NCI-H2227 treated with DMSO at 0.1 percent for 48 hours (cell line): ENCODE data around the gene HTT.

ENCODE experiments used
- DNase-seq: peaks from one replicate; lab custom pipeline; 2025; lab: John Stamatoyannopoulos, UW

Gene HTT

DNA sequence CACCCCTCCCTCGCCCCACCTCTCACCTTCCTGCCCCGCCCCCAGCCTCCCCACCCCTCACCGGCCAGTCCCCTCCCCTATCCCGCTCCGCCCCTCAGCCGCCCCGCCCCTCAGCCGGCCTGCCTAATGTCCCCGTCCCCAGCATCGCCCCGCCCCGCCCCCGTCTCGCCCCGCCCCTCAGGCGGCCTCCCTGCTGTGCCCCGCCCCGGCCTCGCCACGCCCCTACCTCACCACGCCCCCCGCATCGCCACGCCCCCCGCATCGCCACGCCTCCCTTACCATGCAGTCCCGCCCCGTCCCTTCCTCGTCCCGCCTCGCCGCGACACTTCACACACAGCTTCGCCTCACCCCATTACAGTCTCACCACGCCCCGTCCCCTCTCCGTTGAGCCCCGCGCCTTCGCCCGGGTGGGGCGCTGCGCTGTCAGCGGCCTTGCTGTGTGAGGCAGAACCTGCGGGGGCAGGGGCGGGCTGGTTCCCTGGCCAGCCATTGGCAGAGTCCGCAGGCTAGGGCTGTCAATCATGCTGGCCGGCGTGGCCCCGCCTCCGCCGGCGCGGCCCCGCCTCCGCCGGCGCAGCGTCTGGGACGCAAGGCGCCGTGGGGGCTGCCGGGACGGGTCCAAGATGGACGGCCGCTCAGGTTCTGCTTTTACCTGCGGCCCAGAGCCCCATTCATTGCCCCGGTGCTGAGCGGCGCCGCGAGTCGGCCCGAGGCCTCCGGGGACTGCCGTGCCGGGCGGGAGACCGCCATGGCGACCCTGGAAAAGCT, at the start of gene HTT, which contains the start of gene HTT-AS:
TSS of gene HTT (plus strand) at position 604 of the 768 bp plus-strand sequence. CDS start at position 749, 145 bp downstream.
TSS of gene HTT-AS (minus strand) at position 461 of the 768 bp plus-strand sequence.
- peak; percentile 87 for DNase-seq

- DNase-seq: no peak
Measured at GRCh38 chr4:3025881-3026280, 48.6 kb upstream of the HTT start.

GRCh38 chr4:3026540-3026939, 47.9 kb upstream of the HTT start:
- DNase-seq: no peak

GRCh38 chr4:3029464-3029863, 45.0 kb upstream of the HTT start:
- no peak for DNase-seq

- DNase-seq: no peak
Measured at GRCh38 chr4:3030566-3031356, 43.7 kb upstream of the HTT start.

DNA sequence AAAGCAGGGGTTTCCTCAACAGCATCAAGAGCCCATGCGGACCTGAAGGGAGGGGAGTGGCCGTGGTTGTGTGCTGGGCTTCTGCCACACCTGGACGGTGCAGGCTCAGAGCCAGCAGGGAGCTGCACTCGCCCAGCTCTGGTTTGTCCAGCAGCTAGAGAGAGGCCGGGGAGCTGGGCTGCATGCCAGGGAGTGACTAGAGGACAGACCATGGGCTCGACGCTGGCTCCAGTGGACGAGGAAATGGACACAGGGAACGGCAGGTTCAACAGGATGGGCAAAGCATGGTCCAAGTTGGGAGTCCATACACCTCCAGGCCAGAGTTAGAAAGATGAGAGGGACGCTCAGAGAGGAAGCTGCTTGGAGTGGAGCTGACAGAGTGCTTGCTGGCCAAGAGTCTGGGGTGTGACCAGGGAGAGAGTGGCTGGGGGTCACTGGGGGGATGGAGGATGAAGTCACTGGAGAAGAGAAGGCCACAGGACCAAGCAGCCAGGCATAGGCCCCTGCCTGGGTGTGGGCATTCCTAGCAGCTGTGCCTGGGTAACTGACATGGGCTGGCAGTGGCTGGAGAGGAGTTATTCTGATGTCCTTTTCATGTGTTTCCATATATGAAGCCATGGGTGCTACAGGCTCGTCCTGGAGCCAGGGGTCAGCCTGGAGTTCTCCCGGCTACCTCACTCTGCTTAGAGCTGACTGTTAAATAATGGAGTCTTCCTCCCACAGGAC, 43.0 kb upstream of the HTT start:
- no peak for DNase-seq

GRCh38 chr4:3034231-3034630, 40.2 kb upstream of the HTT start:
- no peak for DNase-seq

DNA sequence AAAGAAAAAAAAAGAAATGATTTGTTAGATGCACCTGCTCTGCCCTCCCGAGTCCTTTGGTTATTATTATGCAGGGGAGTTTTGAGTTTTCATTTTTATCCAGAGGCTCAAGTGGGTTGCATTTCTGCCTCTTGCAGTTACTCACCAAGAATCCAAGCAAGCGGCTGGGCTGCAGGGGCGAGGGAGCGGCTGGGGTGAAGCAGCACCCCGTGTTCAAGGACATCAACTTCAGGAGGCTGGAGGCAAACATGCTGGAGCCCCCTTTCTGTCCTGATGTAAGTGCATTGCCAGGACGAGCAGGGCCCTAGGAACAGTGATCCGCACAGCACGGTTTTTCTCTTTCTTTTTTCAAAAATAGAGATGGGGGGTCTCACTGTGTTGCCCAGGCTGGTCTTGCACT, 39.2 kb upstream of the HTT start:
- no peak for DNase-seq

- no peak for DNase-seq
Measured at GRCh38 chr4:3035674-3036073, 38.8 kb upstream of the HTT start.

DNA sequence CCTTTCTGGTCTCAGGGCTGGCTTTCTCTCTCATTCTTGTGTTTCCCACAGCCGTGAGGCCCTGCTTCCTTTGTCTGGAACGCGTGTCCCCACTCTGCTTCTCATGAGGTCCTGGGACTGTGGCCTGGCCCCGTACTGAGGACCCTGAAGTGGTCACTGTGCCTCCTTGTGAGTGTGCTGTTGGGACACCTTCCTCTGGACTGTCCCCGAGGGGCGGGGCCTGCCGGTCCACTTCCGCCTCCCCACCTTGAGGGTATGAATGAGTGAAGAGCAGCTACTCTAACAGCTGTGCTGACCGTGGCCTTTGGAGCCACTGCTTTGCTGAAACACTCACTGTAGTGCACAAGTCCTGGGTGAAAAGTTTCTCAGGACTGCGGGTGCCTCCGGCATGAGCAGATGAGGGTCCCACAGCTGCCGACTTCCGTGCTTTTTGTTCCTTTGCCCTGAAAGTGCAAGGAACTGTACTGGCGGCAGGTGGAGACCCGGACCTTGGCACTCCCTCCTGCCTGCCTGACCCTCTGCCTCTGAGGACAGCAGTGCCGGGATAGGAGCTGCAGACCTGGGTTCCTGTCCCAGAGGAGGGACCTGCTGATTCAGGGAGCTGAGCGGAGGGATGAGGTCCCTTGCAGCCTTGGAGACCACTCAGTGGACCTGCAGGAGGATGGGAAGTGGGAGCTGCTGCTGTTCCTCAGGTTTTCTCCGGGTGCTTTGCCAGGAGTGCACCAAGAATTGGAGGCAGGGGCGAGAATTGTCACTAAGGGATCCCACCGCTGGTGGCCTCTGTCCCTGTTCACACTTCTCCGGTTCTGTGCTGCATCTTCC, 38.1 kb upstream of the HTT start:
- DNase-seq: no peak

GRCh38 chr4:3037957-3038461, 36.5 kb upstream of the HTT start:
- no peak for DNase-seq

GRCh38 chr4:3039706-3040366, 34.6 kb upstream of the HTT start:
- DNase-seq: no peak

DNA sequence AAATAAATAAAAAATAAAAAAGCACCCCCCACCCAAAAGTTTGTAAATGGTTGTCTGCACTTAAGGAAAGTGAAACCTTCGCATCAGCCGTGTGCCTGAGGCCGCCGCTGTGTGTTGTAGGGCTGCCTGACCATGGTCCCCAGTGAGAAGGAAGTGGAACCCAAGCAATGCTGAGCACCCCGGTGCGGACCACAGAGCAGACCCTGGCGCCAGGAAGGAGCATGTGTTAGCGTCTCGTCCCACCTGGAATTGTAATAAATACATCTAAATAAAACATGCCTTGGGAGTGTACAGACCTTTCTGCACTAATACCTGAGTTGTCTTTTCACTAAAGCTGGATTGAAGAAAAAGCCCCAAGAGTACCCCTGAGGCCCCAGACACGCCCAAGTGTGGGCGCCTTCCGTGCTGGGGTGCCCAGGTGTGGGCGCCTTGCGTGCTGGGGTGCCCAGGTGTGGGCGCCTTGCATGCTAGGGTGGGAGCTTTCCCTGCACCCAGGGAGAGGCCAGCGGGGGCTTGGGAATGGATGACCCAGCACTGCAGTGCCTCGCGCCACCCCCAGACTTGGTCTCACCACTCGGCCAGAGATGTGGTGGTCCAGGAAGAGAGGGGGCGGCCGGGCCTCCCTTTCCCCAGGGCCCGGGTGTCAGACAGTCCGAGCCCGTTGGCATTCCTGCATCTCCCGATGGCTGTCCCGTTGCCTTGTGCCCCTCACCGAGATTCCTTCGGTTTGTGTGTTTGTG, 33.9 kb upstream of the HTT start:
- no peak for DNase-seq

DNA sequence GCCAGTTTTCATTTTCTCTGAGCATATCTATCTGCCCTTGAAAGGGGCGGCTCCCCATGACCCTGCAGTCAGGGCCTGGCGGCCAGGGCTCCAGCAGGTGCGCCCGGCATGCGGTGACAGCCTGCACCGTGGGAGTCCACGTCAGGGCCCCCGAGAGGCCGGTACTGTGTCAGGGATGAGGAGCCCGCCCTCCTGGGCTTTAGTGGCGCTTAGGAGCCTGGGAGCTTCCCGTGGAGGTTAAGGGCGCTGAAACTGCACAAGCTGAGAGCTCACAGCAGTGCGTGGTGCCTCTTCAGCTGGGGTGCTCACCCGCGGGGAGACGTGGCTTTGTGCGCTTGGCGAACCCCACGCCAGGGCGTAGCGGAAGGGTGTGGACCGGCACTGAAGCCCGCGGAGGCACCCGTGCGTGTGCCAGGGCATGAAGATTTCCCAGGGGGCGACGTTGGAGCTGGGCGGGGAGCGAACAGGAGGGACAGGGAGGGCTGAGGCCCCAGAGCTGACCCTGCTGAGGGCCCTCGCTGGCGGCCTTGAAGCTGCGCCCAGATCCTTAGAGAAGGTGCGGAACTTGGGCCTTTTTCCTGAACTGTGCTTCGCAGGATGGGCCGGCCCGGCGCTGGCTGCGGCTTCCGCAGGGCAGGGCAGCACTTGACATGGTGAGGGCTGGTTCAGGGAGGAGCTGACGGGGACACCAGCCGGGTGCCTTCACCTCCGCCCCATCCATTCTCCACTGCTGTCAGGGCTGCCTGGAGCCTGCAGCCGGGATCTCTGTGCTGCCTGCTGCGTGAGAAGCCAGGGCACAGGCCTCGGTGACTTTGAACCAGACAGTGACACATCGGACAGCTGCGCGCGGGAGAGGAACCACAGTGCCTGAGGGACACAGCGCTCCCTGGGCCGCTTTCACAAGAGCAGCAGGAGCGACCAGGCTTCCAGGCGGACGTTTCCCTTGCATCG, 33.0 kb upstream of the HTT start:
- peak; percentile 3 for DNase-seq

DNA sequence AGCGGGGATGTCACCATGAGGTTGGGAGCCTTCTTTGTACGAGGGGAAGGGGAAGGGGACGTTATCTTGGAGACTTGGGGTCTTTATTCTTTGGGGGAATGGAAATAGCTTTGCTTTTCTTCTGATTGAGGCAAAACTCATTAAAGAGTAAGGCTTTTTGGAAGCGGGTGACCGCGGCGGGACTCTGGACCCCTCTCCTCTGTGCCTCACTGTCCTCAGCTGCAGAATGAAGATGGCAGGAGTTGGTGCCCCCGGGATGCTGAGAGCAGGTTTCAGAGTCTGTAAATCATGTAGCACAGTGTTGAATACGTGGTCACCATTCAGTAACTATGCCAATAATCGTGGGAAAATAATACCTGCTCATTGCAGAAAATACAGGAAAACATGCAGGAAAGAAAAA, 32.3 kb upstream of the HTT start:
- DNase-seq: no peak

- no peak for DNase-seq
Measured at GRCh38 chr4:3043282-3044020, 31.0 kb upstream of the HTT start.

GRCh38 chr4:3044870-3045819, 29.3 kb upstream of the HTT start:
- DNase-seq: no peak
